Stomach smooth muscle (tissue), 2 donors: ENCODE data around the gene EPB41L2.

Experiments used
- H3K27ac ChIP-seq: one replicate; pipeline ENCODE4 v1.7.0; 2013; ENCODE audit warnings: mild to moderate bottlenecking, low read length, inconsistent platforms
- H3K27me3 ChIP-seq, 2 donors: one replicate each; pipeline ENCODE4 v1.7.0; 2013; ENCODE audit warnings: low read length in 2 of 2; ENCODE audit not compliant: insufficient read depth in 2 of 2, control insufficient read depth in 1 of 2
- H3K36me3 ChIP-seq, 2 donors: one replicate each; pipeline ENCODE4 v1.7.0; 2013; ENCODE audit warnings: low read length in 2 of 2; ENCODE audit not compliant: control insufficient read depth in 2 of 2, insufficient read depth in 2 of 2
- H3K4me1 ChIP-seq: one replicate; pipeline ENCODE4 v1.7.0; 2013; ENCODE audit warnings: low read length; ENCODE audit not compliant: control insufficient read depth, insufficient read depth
- H3K4me3 ChIP-seq, 2 donors: one replicate each; pipeline ENCODE4 v1.7.0; 2013; ENCODE audit warnings: low read length in 2 of 2
- H3K9ac ChIP-seq, 2 donors: one replicate each; pipeline ENCODE4 v1.7.0; 2013; ENCODE audit warnings: low read length in 2 of 2, mild to moderate bottlenecking in 1 of 2
- H3K9me3 ChIP-seq, 2 donors: one replicate each; pipeline ENCODE4 v1.7.0; 2013; ENCODE audit warnings: low read length in 2 of 2; ENCODE audit not compliant: control insufficient read depth in 2 of 2
- donor health status: healthy.
- donor health status: Pancreatic carcinoma.

The EPB41L2 gene

GRCh38 chr6:130837067-130837466 is 226.0 kb downstream of the EPB41L2 start:
- Histone ChIP-seq H3K27me3 (no peaks in the 10 kb centered on the region), H3K4me1 (no peaks in the 10 kb centered on the region), H3K9ac (no peak overlapping the region), H3K36me3 (peaks cover 0 to 2% of the 10 kb centered on the region in 2 donors), H3K9me3 (no peaks in the 10 kb centered on the region), H3K4me3 (no peak overlapping the region), H3K27ac (no peak overlapping the region)

DNA sequence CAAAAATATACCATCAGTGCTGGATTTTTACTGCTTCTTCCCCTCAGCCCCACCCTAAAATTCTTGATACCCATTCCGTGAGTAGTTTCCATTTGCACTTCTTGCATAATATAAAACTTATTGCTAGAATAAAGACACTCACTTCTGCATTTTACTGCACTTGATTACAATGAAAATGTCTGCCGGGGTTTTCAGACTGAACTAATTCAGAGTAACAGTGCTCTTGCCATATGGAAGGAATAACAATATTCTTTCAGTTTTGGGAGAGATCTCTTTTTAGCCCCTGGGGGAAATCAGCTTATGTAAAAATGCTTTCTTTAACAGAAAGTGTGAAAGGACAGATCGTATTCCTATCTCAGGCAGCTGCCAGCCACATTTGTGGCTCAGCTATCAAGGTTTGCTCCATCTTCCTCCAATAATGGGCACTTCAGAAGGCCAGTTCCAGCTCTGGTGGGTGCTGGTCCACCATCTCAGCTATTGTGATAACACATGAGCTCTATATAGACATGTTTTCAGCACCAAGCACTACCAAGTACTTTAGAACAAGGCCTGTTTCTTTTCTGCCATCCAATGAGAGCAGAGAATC is 226.9 kb downstream of the EPB41L2 start:
- Histone ChIP-seq H3K27ac (no peak overlapping the region), H3K4me1 (no peaks in the 10 kb centered on the region), H3K36me3 (peaks cover 0 to 2% of the 10 kb centered on the region in 2 donors), H3K9ac (no peak overlapping the region), H3K4me3 (no peak overlapping the region), H3K9me3 (no peaks in the 10 kb centered on the region), H3K27me3 (no peaks in the 10 kb centered on the region)

- no peak overlapping the region for H3K27ac ChIP-seq
- H3K4me3 ChIP-seq = no peak overlapping the region
- no peaks in the 10 kb centered on the region for H3K36me3 ChIP-seq
- no peak overlapping the region for H3K9ac ChIP-seq
- no peaks in the 10 kb centered on the region for H3K27me3 ChIP-seq
- no peaks in the 10 kb centered on the region for H3K4me1 ChIP-seq
- no peaks in the 10 kb centered on the region for H3K9me3 ChIP-seq
These were observed 228.4 kb downstream of the EPB41L2 start for GRCh38 chr6:130834482-130835251.

GRCh38 chr6:130833569-130833968 is 229.5 kb downstream of the EPB41L2 start:
- H3K27ac ChIP-seq = no peak overlapping the region
- H3K4me3 ChIP-seq = no peak overlapping the region
- H3K36me3 ChIP-seq = peaks cover 0 to 2% of the 10 kb centered on the region in 2 donors
- no peaks in the 10 kb centered on the region for H3K4me1 ChIP-seq
- no peaks in the 10 kb centered on the region for H3K27me3 ChIP-seq
- H3K9me3 ChIP-seq = no peaks in the 10 kb centered on the region
- no peak overlapping the region for H3K9ac ChIP-seq

DNA sequence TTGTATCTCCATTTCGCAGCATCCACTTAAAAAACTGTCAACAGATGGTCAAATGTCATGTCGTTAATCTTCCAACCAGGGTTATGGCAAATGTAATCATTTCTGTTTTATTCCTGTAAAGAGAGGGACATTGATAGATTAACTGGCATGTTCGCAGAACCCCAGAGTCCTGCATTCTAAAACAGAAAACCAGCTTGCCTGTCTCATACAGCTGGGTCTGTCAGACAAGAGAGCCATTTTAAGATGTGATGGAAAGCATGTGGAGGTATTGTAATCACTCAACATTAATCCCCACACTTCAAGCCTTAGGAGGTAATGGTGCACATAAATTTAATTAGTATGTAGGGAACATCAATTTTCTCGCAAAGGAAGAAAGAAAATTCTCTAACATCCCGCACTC is 231.4 kb downstream of the EPB41L2 start:
- peaks cover 0 to 2% of the 10 kb centered on the region in 2 donors for H3K36me3 ChIP-seq
- no peak overlapping the region for H3K9ac ChIP-seq
- no peak overlapping the region for H3K27ac ChIP-seq
- H3K9me3 ChIP-seq = no peaks in the 10 kb centered on the region
- no peaks in the 10 kb centered on the region for H3K27me3 ChIP-seq
- no peak overlapping the region for H3K4me3 ChIP-seq
- H3K4me1 ChIP-seq = no peaks in the 10 kb centered on the region

DNA sequence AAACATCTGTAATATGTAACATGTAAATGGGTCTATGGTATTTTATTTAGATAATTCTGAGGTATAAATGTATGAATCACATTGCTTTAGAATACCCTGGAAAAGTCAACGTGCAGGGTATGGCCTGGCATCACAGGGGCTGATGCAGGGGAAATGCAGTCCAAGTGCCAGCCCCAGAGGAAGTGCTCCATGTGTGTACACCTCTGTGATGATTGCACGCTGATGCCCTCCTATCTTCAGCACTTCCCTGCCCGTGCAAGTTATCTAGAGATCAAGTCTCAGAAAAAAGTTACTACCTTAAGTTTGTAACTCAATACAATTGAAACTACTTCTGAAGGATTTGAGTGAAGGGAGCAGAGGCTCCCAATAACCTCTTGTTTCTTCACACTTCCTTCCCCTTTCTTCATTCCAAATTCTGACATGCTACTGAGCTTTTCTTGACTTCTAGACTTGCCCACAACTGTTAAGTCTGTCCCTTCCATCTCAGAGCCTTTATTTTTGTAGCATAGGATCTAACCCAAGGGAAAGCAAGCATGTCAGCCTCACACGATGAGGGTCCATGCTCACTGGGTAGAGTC is 233.6 kb downstream of the EPB41L2 start:
- no peak overlapping the region for H3K27ac ChIP-seq
- H3K36me3 ChIP-seq = peaks cover 0 to 2% of the 10 kb centered on the region in 2 donors
- H3K9ac ChIP-seq = no peak overlapping the region
- no peaks in the 10 kb centered on the region for H3K9me3 ChIP-seq
- H3K27me3 ChIP-seq = no peaks in the 10 kb centered on the region
- H3K4me3 ChIP-seq = no peak overlapping the region
- H3K4me1 ChIP-seq = no peaks in the 10 kb centered on the region

DNA sequence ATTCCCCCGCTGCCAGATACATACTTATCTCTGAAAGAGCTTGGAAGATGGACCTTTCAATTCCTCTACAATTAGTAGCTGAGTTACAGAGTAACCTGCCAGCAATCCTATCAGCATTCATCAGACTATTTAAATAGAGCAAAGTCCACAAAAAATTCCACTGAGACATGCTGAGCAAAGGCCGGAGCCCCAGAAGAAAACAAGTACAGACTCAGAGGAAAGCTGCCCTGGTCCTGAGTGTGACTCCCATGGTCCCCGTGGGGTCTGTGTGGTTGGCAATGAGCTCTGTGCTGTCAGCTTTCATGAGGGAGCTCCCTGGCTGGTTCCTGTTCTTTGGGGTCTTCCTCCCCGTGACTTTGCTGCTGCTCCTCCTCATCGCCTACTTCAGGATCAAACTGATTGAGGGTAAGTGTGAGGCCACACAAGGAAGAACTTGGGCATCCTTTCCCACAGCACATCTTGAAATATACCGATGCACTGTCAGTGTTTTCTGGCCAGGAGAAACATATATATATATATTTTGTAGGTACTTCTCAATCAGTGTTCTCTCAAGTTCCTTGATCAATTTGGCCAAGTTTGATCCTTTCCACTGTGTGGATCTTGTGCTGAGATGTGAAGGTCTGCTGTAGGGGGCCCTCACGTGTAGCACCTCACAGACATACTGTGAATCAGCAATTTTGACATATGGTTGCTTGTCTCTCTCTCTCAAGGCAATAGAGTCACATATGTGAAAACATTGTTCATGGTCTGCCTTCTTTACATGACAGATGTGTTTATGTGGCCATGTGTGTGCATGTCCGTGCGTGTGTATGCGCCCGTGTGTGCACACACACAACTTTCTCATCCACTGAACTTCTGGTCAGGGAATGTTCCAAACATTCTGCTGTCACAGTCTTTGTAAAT is 235.5 kb downstream of the EPB41L2 start, which contains the start of gene SMLR1:
SMLR1 (plus strand) TSS at position 160 of the 903 bp plus-strand sequence; CDS start at position 168, 8 bp downstream.
- H3K4me1 ChIP-seq = no peaks in the 10 kb centered on the region
- no peak within 1 kb of the TSS for H3K27ac ChIP-seq
- no peak within 1 kb of the TSS for H3K4me3 ChIP-seq
- no peak within 1 kb of the TSS for H3K9ac ChIP-seq
- peaks cover 0 to 2% of the 10 kb centered on the region in 2 donors for H3K36me3 ChIP-seq
- H3K27me3 ChIP-seq = no peaks in the 10 kb centered on the region
- H3K9me3 ChIP-seq = no peaks in the 10 kb centered on the region

DNA sequence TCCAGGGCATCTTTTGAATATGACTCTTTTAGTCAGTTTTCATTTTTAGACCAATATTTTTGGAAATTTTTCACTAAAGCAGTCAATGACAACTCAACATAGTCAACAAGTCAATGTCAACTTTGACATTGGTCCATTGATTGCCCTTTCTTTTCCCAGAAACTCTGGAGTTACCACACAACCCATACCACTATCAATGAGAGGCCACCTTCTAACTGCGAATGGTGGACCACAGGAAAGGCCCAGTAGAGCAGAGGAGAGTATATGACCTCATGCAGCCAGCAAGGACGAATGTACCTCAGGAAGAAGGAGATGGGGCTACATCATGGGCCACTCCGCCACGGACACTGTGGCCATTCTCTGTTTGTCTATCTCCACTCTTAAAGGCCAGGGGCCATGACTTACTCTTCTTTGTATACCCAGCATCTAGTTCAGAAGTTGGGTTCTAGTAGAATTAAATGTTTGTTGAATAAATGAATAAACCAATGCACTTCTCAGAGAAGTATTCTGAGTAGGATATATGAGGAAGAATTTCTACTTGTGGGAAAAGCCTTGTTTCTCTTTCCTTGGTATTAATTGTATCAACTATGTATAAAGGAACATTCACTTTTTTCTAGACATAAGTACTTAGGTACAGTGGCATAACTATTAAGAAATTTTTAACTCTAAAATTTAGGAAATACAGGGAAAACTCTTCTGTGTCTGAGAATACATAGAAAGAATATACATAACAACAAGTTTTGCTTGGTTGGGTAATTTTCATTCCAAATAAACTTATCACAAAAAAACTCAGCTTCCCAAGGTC is 236.4 kb downstream of the EPB41L2 start:
- no peak overlapping the region for H3K9ac ChIP-seq
- H3K36me3 ChIP-seq = peaks cover 0 to 2% of the 10 kb centered on the region in 2 donors
- H3K27ac ChIP-seq = no peak overlapping the region
- no peaks in the 10 kb centered on the region for H3K9me3 ChIP-seq
- no peaks in the 10 kb centered on the region for H3K4me1 ChIP-seq
- H3K4me3 ChIP-seq = no peak overlapping the region
- H3K27me3 ChIP-seq = no peaks in the 10 kb centered on the region

- no peaks in the 10 kb centered on the region for H3K27me3 ChIP-seq
- H3K27ac ChIP-seq = no peak overlapping the region
- H3K36me3 ChIP-seq = peaks cover 0 to 2% of the 10 kb centered on the region in 2 donors
- no peak overlapping the region for H3K4me3 ChIP-seq
- no peaks in the 10 kb centered on the region for H3K9me3 ChIP-seq
- H3K4me1 ChIP-seq = no peaks in the 10 kb centered on the region
- no peak overlapping the region for H3K9ac ChIP-seq
These were observed 237.1 kb downstream of the EPB41L2 start for GRCh38 chr6:130825772-130826441.
